Kidney epithelial cell (primary cell): ENCODE data around the gene LIPH. TPM values are rescaled to one million over a fixed set of nuclear protein-coding genes. Genes with fewer than 3 reads are reported as not detected.
"Not testable (repeated sequence)": the region's sequence is repeated elsewhere in the genome, so short reads cannot be mapped to it uniquely, and the experiment has no call there.

Source experiments
- DNase-seq: peaks from one replicate; pipeline ENCODE4 v3.0.0-alpha.2; 2010; ENCODE audit warnings: low read depth
- H3K27me3 ChIP-seq: 2 replicates; pipeline ENCODE4 v1.6.0; 2011; ENCODE audit warnings: low read length; ENCODE audit not compliant: control insufficient read depth, insufficient read depth
- H3K36me3 ChIP-seq: 2 replicates; pipeline ENCODE4 v1.5.1; 2011; ENCODE audit warnings: low read length; ENCODE audit not compliant: control insufficient read depth, insufficient read depth
- H3K4me3 ChIP-seq: 2 replicates; pipeline ENCODE4 v1.5.1; 2011; ENCODE audit warnings: low read depth, mild to moderate bottlenecking, control low read depth, low read length
- CTCF ChIP-seq: IDR thresholded peaks from 2 replicates; pipeline ENCODE4 v1.5.1; 2011; ENCODE audit warnings: mild to moderate bottlenecking, moderate library complexity, low read length, control low read depth, inconsistent platforms; ENCODE audit not compliant: insufficient read depth, poor library complexity, severe bottlenecking
- total RNA-seq: library from RNA; depleted of rRNA; stranded (reverse); fragments of >200 nt; gene quantifications from 2 replicates; pipeline ENCODE4 v1.2.3, GENCODE V29; 2015

LIPH gene
- total RNA-seq, 1 donor from 2014 or later: 4.3 TPM

- no peak for TF ChIP-seq CTCF
- no peaks in the 10 kb centered on the region for H3K27me3 ChIP-seq
- DNase-seq: no peak
- H3K4me3 ChIP-seq: no peak overlapping the region
- H3K36me3 ChIP-seq: no peaks in the 10 kb centered on the region
These were observed 68.1 kb downstream of the LIPH start for GRCh38 chr3:185484296-185484695.

- no peak for DNase-seq
- no peaks in the 10 kb centered on the region for H3K27me3 ChIP-seq
- H3K4me3 ChIP-seq: no peak overlapping the region
- TF ChIP-seq CTCF: no peak
- H3K36me3 ChIP-seq: no peaks in the 10 kb centered on the region
These were observed 72.9 kb downstream of the LIPH start for GRCh38 chr3:185479373-185479945.

GRCh38 chr3:185477316-185477715 lies 75.1 kb downstream of the LIPH start:
- H3K27me3 ChIP-seq: no peaks in the 10 kb centered on the region
- H3K4me3 ChIP-seq: no peak overlapping the region
- no peak for TF ChIP-seq CTCF
- no peak for DNase-seq
- H3K36me3 ChIP-seq: no peaks in the 10 kb centered on the region

- not testable (repeated sequence) for H3K36me3 ChIP-seq, DNase-seq, H3K4me3 ChIP-seq, H3K27me3 ChIP-seq
These were observed 77.5 kb downstream of the LIPH start for GRCh38 chr3:185474922-185475321.

- no peak for TF ChIP-seq CTCF
- no peak for DNase-seq
- no peaks in the 10 kb centered on the region for H3K27me3 ChIP-seq
- H3K4me3 ChIP-seq: no peak overlapping the region
- H3K36me3 ChIP-seq: no peaks in the 10 kb centered on the region
These were observed 79.0 kb downstream of the LIPH start for GRCh38 chr3:185473290-185473815.

GRCh38 chr3:185470323-185470722 lies 82.1 kb downstream of the LIPH start:
- TF ChIP-seq CTCF: no peak
- Histone ChIP-seq H3K4me3 (no peak overlapping the region), H3K27me3 (no peaks in the 10 kb centered on the region), H3K36me3 (no peaks in the 10 kb centered on the region)
- no peak for DNase-seq
